Measurements from ENCODE around the gene POLR2F. TPM values are rescaled to one million over a fixed set of nuclear protein-coding genes. Genes with fewer than 3 reads are reported as not detected.

Gene POLR2F
- total RNA-seq, 1 experiment from 2014 or later: 141 TPM

DNA sequence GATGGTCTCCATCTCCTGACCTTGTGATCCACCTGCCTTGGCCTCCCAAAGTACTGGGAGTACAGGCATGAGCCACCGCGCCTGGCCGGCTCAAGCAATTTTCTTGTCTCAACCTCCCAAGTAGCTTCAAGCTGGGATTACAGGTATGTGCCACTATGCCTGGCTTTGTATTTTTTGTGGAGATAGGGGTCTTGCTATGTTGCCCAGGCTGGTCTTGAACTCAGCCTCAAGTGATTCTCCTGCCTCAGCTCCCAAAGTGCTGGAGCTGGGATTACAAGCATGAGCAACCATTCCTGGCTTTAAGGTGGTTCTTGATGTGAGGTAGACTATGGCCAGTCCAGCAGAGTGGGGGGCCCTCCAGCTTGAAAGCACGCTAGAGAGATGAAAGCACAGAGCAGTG is 7.6 kb downstream of the POLR2F start:
- Histone ChIP-seq H3K4me2 (ENCODE audit: insufficient read depth, insufficient read length, low read length) (no peak overlapping the region), H2BK5ac (ENCODE audit: insufficient read length, low read length) (no peak overlapping the region), H2BK120ac (ENCODE audit: low read depth, low read length, poor library complexity, severe bottlenecking) (no peak overlapping the region), H3K79me1 (ENCODE audit: insufficient read depth, low read depth, low read length, poor library complexity, severe bottlenecking) (no peaks in the 10 kb centered on the region), H2BK20ac (ENCODE audit: low read depth, low read length, poor library complexity, severe bottlenecking) (no peak overlapping the region), H4K91ac (ENCODE audit: insufficient read length, low read depth, low read length) (no peak overlapping the region), H2BK12ac (ENCODE audit: insufficient read length, low read depth, low read length) (no peak overlapping the region), H3K4ac (ENCODE audit: low read depth, low read length) (no peak overlapping the region), H3K23me2 (ENCODE audit: insufficient read length, low read depth, low read length, poor library complexity, severe bottlenecking) (no peaks in the 10 kb centered on the region), H3K27me3 (ENCODE audit: insufficient read depth, low read length) (no peaks in the 10 kb centered on the region), H3T11ph (ENCODE audit: low read length) (no peak overlapping the region), H3K14ac (ENCODE audit: insufficient read depth, low read length) (no peak overlapping the region), H4K20me1 (ENCODE audit: control insufficient read depth, insufficient read depth, insufficient read length) (no peaks in the 10 kb centered on the region), H3K9me3 (ENCODE audit: control insufficient read depth, low read depth, low read length) (no peaks in the 10 kb centered on the region), H2BK15ac (ENCODE audit: low read depth, low read length) (no peak overlapping the region), H4K5ac (ENCODE audit: insufficient read length, low read depth, low read length) (no peak overlapping the region), H3K27ac (ENCODE audit: insufficient read length, low read depth, low read length) (no peak overlapping the region), H3K56ac (ENCODE audit: insufficient read length, low read depth, low read length) (no peak overlapping the region), H2AFZ (ENCODE audit: low read length) (no peak overlapping the region), H3K79me2 (ENCODE audit: insufficient read depth, low read length) (no peaks in the 10 kb centered on the region), H4K8ac (replicated peaks; ENCODE audit: insufficient read length, low read depth, low read length) (no peak overlapping the region), H2AK5ac (ENCODE audit: insufficient read length, low read length) (no peak overlapping the region), H3K23ac (ENCODE audit: insufficient read length, low read depth, low read length) (no peak overlapping the region), H3K9ac (ENCODE audit: extremely low read depth, insufficient read length, low read length) (no peak overlapping the region), H3K18ac (ENCODE audit: insufficient read length, low read depth, low read length) (no peak overlapping the region), H3K4me1 (ENCODE audit: insufficient read depth, low read length) (no peaks in the 10 kb centered on the region)
- peaks cover 46 to 79% (median 64%) of the 10 kb centered on the region in 3 experiments for H3K36me3 Mint-ChIP-seq (ENCODE audit: insufficient read depth in 1 of 3, low read depth in 3 of 3)
- no peak for DNase-seq
- WGBS (ENCODE audit: extremely low coverage, insufficient read length, low lambda C conversion rate): no CpG with 5 or more reads among the region's 4 CpGs
- H3K27ac Mint-ChIP-seq: no peak overlapping the region
- TF ChIP-seq, protein P1, sequence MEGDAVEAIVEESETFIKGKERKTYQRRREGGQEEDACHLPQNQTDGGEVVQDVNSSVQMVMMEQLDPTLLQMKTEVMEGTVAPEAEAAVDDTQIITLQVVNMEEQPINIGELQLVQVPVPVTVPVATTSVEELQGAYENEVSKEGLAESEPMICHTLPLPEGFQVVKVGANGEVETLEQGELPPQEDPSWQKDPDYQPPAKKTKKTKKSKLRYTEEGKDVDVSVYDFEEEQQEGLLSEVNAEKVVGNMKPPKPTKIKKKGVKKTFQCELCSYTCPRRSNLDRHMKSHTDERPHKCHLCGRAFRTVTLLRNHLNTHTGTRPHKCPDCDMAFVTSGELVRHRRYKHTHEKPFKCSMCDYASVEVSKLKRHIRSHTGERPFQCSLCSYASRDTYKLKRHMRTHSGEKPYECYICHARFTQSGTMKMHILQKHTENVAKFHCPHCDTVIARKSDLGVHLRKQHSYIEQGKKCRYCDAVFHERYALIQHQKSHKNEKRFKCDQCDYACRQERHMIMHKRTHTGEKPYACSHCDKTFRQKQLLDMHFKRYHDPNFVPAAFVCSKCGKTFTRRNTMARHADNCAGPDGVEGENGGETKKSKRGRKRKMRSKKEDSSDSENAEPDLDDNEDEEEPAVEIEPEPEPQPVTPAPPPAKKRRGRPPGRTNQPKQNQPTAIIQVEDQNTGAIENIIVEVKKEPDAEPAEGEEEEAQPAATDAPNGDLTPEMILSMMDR (conservative IDR thresholded peaks at IDR 0.05): no peak
- no peak overlapping the region for H3K4me3 Mint-ChIP-seq
- no peaks in the 10 kb centered on the region for H3K27me3 Mint-ChIP-seq (ENCODE audit: low read depth)
- H3K4me1 Mint-ChIP-seq: peaks cover 4 to 5% of the 10 kb centered on the region in 2 experiments; a peak in 2 of 4 replicates
- no peaks in the 10 kb centered on the region for H3K9me3 Mint-ChIP-seq

All from H9 (cell line).